ENCODE measurements around the gene METTL5. TPM values are rescaled to one million over a fixed set of nuclear protein-coding genes. Genes with fewer than 3 reads are reported as not detected.
A peak's percentile ranks its signal among the peaks of the same experiment; 100 is the strongest.

The METTL5 gene
- total and polyA plus RNA-seq, 9 of the 15 experiments (the other 6 are each of a cell fraction or from before 2014, with no cell fraction given) = 149 to 471 (median 224) TPM

- TF ChIP-seq, protein P1, sequence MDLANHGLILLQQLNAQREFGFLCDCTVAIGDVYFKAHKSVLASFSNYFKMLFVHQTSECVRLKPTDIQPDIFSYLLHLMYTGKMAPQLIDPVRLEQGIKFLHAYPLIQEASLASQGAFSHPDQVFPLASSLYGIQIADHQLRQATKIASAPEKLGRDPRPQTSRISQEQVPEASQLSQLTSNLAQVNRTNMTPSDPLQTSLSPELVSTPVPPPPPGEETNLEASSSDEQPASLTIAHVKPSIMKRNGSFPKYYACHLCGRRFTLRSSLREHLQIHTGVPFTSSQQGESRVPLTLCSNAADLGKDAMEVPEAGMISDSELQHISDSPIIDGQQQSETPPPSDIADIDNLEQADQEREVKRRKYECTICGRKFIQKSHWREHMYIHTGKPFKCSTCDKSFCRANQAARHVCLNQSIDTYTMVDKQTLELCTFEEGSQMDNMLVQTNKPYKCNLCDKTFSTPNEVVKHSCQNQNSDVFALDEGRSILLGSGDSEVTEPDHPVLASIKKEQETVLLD (IDR thresholded peaks at IDR 0.05) = peak; percentile 38
- TF ChIP-seq RAD51 (IDR thresholded peaks at IDR 0.05; ENCODE audit: borderline replicate concordance, low read depth) = peak; percentile 34; the same call in 1 of the 2 replicates
- TF ChIP-seq SMARCE1 (IDR thresholded peaks at IDR 0.05) = peak; percentile 79
- TF ChIP-seq, protein P2, sequence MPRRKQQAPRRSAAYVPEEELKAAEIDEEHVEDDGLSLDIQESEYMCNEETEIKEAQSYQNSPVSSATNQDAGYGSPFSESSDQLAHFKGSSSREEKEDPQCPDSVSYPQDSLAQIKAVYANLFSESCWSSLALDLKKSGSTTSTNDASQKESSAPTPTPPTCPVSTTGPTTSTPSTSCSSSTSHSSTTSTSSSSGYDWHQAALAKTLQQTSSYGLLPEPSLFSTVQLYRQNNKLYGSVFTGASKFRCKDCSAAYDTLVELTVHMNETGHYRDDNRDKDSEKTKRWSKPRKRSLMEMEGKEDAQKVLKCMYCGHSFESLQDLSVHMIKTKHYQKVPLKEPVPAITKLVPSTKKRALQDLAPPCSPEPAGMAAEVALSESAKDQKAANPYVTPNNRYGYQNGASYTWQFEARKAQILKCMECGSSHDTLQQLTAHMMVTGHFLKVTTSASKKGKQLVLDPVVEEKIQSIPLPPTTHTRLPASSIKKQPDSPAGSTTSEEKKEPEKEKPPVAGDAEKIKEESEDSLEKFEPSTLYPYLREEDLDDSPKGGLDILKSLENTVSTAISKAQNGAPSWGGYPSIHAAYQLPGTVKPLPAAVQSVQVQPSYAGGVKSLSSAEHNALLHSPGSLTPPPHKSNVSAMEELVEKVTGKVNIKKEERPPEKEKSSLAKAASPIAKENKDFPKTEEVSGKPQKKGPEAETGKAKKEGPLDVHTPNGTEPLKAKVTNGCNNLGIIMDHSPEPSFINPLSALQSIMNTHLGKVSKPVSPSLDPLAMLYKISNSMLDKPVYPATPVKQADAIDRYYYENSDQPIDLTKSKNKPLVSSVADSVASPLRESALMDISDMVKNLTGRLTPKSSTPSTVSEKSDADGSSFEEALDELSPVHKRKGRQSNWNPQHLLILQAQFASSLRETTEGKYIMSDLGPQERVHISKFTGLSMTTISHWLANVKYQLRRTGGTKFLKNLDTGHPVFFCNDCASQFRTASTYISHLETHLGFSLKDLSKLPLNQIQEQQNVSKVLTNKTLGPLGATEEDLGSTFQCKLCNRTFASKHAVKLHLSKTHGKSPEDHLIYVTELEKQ (CRISPR knock-in tag; IDR thresholded peaks at IDR 0.05) = no peak
- no peak for TF ChIP-seq HDAC6 (IDR thresholded peaks at IDR 0.05; ENCODE audit: low read depth, low read length)
- TF ChIP-seq TBP (optimal IDR thresholded peaks at IDR 0.05; ENCODE audit: low read depth, low read length) = no peak
- peak; percentile 74 for TF ChIP-seq CC2D1A (IDR thresholded peaks at IDR 0.05)
- no peak for TF ChIP-seq ZNF134 (CRISPR knock-in tag; conservative IDR thresholded peaks at IDR 0.05)
- TF ChIP-seq CBX5 (IDR thresholded peaks at IDR 0.05; ENCODE audit: borderline replicate concordance, low read depth) = no peak
- peak; percentile 81 for TF ChIP-seq CEBPB (tag; IDR thresholded peaks at IDR 0.05)
- TF ChIP-seq SMARCC2 (IDR thresholded peaks at IDR 0.05; ENCODE audit: low read depth) = peak; percentile 77; the same call in 1 of the 2 replicates
- peak; percentile 80 for TF ChIP-seq ZFX (CRISPR knock-in tag; IDR thresholded peaks at IDR 0.05)
- no peak for TF ChIP-seq ZNF695 (CRISPR knock-in tag; IDR thresholded peaks at IDR 0.05)
- TF ChIP-seq, protein P3, sequence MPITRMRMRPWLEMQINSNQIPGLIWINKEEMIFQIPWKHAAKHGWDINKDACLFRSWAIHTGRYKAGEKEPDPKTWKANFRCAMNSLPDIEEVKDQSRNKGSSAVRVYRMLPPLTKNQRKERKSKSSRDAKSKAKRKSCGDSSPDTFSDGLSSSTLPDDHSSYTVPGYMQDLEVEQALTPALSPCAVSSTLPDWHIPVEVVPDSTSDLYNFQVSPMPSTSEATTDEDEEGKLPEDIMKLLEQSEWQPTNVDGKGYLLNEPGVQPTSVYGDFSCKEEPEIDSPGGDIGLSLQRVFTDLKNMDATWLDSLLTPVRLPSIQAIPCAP (CRISPR knock-in tag; IDR thresholded peaks at IDR 0.05; ENCODE audit: borderline replicate concordance) = no peak
- TF ChIP-seq FOXJ2 (tag; IDR thresholded peaks at IDR 0.05) = no peak
- peak; percentile 50 for TF ChIP-seq CREM (IDR thresholded peaks at IDR 0.05; ENCODE audit: low read depth)
- TF ChIP-seq, protein P4, sequence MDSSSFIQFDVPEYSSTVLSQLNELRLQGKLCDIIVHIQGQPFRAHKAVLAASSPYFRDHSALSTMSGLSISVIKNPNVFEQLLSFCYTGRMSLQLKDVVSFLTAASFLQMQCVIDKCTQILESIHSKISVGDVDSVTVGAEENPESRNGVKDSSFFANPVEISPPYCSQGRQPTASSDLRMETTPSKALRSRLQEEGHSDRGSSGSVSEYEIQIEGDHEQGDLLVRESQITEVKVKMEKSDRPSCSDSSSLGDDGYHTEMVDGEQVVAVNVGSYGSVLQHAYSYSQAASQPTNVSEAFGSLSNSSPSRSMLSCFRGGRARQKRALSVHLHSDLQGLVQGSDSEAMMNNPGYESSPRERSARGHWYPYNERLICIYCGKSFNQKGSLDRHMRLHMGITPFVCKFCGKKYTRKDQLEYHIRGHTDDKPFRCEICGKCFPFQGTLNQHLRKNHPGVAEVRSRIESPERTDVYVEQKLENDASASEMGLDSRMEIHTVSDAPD (CRISPR knock-in tag; IDR thresholded peaks at IDR 0.05) = no peak
- TF ChIP-seq CREB5 (CRISPR knock-in tag; IDR thresholded peaks at IDR 0.05) = no peak
- peak; percentile 98 for TF ChIP-seq ZNF263 (CRISPR knock-in tag; IDR thresholded peaks at IDR 0.05; ENCODE audit: borderline replicate concordance)
- TF ChIP-seq NFIX (CRISPR knock-in tag; IDR thresholded peaks at IDR 0.05; ENCODE audit: low read depth) = no peak
- TF ChIP-seq MTA2 (IDR thresholded peaks at IDR 0.05; ENCODE audit: low read depth) = peak; percentile 37; the same call in 1 of the 2 replicates
Measured at GRCh38 chr2:169839954-169840746, 15.4 kb upstream of the METTL5 start (continued).

Measured in K562 (cell line).